ENCODE data around the gene AVPR2. TPM values are rescaled to one million over a fixed set of nuclear protein-coding genes. Genes with fewer than 3 reads are reported as not detected.

Gene AVPR2
- total RNA-seq, 2 experiments from 2014 or later, result not detected

- peaks cover 20% of the 10 kb centered on the region for H3K36me3 Mint-ChIP-seq (ENCODE audit: low read depth)
- H3K27ac Mint-ChIP-seq, result no peak overlapping the region
Observed at GRCh38 chrX:153945956-153946943, 41.8 kb downstream of the AVPR2 start.

DNA sequence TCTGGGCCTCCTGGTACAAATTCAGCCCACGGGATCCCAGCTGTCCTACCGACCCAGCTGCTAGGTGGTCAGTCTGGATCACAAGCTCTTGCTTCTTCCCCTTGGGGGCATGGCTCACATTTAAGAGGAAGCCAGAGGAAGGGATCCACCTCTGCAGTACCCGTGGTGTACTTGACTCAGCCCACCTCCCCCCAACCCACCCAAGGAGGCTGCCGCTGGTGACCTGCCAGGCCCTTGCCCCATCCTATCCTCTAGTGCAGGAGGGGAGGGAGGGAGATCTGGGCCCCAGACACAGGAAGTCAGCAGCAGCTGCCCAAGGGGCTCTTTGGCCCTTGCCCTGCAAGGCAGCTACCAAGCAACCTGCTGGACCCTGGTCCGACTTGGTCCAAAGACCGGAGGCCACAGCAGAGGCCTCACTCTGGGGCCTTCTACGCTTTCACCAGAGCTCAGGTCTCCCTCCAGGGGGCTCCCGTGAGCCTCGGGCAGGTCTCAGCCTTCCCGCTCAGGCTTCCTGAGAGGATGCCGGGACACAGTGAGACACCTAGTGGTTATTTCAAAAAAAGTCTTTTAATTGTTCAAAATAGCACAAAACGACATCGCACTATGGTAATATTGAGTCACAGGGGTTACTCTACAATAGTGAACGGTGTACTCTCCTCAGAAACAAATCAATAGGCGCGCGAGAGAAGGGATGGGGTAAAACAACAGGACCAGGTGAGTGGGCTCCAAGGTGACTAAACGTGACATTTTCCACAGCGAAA is 42.7 kb downstream of the AVPR2 start:
- DNase-seq (peak; percentile 83), ATAC-seq (peak; percentile 82)
- POLR2A ChIA-PET, result interaction anchor here (0.6 to 11.9 kb wide), 5 partner anchors 11 to 42 kb away, joined by 3 to 130 read pairs (median 52); partner anchors contain the start of genes ARHGAP4, HCFC1 and NAA10
- no peaks in the 10 kb centered on the region for H3K27me3 Mint-ChIP-seq
- TF ChIP-seq, protein P1, sequence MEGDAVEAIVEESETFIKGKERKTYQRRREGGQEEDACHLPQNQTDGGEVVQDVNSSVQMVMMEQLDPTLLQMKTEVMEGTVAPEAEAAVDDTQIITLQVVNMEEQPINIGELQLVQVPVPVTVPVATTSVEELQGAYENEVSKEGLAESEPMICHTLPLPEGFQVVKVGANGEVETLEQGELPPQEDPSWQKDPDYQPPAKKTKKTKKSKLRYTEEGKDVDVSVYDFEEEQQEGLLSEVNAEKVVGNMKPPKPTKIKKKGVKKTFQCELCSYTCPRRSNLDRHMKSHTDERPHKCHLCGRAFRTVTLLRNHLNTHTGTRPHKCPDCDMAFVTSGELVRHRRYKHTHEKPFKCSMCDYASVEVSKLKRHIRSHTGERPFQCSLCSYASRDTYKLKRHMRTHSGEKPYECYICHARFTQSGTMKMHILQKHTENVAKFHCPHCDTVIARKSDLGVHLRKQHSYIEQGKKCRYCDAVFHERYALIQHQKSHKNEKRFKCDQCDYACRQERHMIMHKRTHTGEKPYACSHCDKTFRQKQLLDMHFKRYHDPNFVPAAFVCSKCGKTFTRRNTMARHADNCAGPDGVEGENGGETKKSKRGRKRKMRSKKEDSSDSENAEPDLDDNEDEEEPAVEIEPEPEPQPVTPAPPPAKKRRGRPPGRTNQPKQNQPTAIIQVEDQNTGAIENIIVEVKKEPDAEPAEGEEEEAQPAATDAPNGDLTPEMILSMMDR (IDR thresholded peaks at IDR 0.05), result peak; percentile 75
- H3K4me3 Mint-ChIP-seq, result peak overlapping the region; percentile 4
- H3K36me3 Mint-ChIP-seq (ENCODE audit: low read depth), result peaks cover 23% of the 10 kb centered on the region
- no peaks in the 10 kb centered on the region for H3K9me3 Mint-ChIP-seq
- peak overlapping the region; percentile 86 for H3K27ac Mint-ChIP-seq
- peaks cover 39% of the 10 kb centered on the region for H3K4me1 Mint-ChIP-seq (ENCODE audit: low read depth)
- intact Hi-C loops (cut with micrococcal nuclease), result no loop called here
- CTCF ChIA-PET, result interaction anchor here (0.7 to 10.2 kb wide), 14 partner anchors 8 to 430 kb away, joined by 3 to 136 read pairs (median 3); partner anchors contain the start of genes ARHGAP4, NAA10 and PLXNB3

More at GRCh38 chrX:153945956-153946943, 41.8 kb downstream of the AVPR2 start:
- no peak for ATAC-seq
- Mint-ChIP-seq H3K4me3 (no peak overlapping the region), H3K4me1 (ENCODE audit: low read depth) (peaks cover 38% of the 10 kb centered on the region), H3K27me3 (no peaks in the 10 kb centered on the region), H3K9me3 (no peaks in the 10 kb centered on the region)
- intact Hi-C loops (cut with micrococcal nuclease), result no loop called here
- no peak for DNase-seq
- TF ChIP-seq, protein P1 (IDR thresholded peaks at IDR 0.05), result no peak
- CTCF ChIA-PET, result interaction anchor here (0.6 to 10.2 kb wide), 8 partner anchors 14 to 431 kb away, joined by 3 to 136 read pairs (median 4); partner anchors contain the start of genes ARHGAP4 and PLXNB3
- POLR2A ChIA-PET, result interaction anchor here (0.6 to 11.9 kb wide), 4 partner anchors 10 to 39 kb away, joined by 3 to 130 read pairs (median 34); partner anchors contain the start of genes ARHGAP4 and NAA10

GRCh38 chrX:153948002-153948466 is 43.6 kb downstream of the AVPR2 start:
- Mint-ChIP-seq H3K4me1 (ENCODE audit: low read depth) (peaks cover 42% of the 10 kb centered on the region), H3K9me3 (no peaks in the 10 kb centered on the region), H3K36me3 (ENCODE audit: low read depth) (peaks cover 26% of the 10 kb centered on the region), H3K4me3 (no peak overlapping the region), H3K27me3 (no peaks in the 10 kb centered on the region), H3K27ac (peak overlapping the region; percentile 86)
- TF ChIP-seq, protein P1 (IDR thresholded peaks at IDR 0.05), result no peak
- CTCF ChIA-PET, result interaction anchor here (0.7 to 10.2 kb wide), 7 partner anchors 9 to 184 kb away, joined by 3 to 136 read pairs (median 4); partner anchors contain the start of genes ARHGAP4, NAA10 and PLXNB3
- no peak for DNase-seq
- POLR2A ChIA-PET, result interaction anchor here (0.5 to 11.9 kb wide), 6 partner anchors 12 to 75 kb away, joined by 3 to 130 read pairs (median 30); partner anchors contain the start of genes ARHGAP4, HCFC1 and NAA10
- no peak for ATAC-seq
- intact Hi-C loops (cut with micrococcal nuclease), result no loop called here

DNA sequence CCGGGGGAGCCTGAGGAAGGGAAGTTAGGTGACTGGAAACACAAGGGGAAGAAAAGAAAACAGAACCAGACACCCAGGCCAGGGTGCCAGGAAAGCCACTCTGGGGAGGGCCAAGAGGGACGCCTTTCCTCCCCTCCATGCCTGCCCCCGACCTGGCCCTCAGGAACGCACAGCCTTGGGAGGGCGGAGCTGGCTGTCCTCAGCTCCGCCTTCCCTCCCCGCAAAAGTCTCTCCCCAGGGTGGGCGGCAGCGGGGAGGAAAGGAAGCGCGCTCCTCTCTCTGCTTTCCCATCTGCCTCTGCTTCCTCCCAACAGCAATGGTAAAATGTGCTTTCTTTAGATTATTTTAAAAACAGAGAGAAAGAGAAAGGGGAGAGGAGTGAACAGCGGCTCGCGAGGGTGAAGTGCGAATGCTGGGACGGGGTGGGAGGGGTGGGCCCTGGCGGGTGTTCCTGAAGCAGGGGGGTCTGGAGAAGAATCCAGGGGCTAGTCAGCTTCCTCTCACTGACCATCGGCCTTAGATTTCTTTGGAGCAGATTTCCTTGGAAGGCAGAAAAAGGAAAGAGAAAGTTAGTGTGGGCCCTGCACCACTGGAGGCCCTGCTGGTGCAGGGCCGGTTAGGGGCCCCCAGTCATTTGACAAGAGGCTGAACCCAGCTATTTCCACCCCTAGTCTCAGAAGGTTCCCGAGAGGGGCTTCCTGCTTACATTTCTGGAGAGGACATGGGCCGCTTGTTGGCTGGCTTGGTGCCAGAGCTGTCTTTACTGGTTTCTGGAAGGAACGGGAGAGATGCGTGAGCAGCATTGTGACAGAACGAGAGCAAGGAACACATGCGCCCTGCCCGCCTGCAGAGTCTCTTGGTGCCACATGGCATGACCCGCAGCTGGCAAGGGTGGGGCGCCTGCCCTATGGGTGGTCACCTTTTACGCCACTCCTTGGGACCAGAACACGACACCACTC is 44.7 kb downstream of the AVPR2 start:
- H3K27me3 Mint-ChIP-seq, result no peaks in the 10 kb centered on the region
- H3K27ac Mint-ChIP-seq, result peak overlapping the region; percentile 86
- H3K4me3 Mint-ChIP-seq, result peak overlapping the region; percentile 42
- ATAC-seq (no peak), DNase-seq (no peak)
- intact Hi-C loops (cut with micrococcal nuclease), result no loop called here
- ChIA-PET POLR2A (interaction anchor here (0.6 to 11.9 kb wide), 8 partner anchors 10 to 91 kb away, joined by 3 to 130 read pairs (median 12); partner anchors contain the start of genes ARHGAP4, HCFC1 and NAA10), CTCF (interaction anchor here (1.2 to 10.2 kb wide), 5 partner anchors 11 to 182 kb away, joined by 4 to 136 read pairs (median 6); partner anchors contain the start of gene ARHGAP4)
- H3K9me3 Mint-ChIP-seq, result no peaks in the 10 kb centered on the region
- peaks cover 33% of the 10 kb centered on the region for H3K36me3 Mint-ChIP-seq (ENCODE audit: low read depth)
- TF ChIP-seq, protein P1 (IDR thresholded peaks at IDR 0.05), result no peak
- H3K4me1 Mint-ChIP-seq (ENCODE audit: low read depth), result peaks cover 41% of the 10 kb centered on the region
